GM12801 (cell line): ENCODE data around the gene NKX1-2.

Experiments used
- CTCF ChIP-seq: IDR thresholded peaks from one replicate; pipeline ENCODE4 v1.5.1; 2011; ENCODE audit warnings: control low read depth; ENCODE audit not compliant: insufficient read length; ENCODE audit errors: extremely low read depth

NKX1-2 gene

DNA sequence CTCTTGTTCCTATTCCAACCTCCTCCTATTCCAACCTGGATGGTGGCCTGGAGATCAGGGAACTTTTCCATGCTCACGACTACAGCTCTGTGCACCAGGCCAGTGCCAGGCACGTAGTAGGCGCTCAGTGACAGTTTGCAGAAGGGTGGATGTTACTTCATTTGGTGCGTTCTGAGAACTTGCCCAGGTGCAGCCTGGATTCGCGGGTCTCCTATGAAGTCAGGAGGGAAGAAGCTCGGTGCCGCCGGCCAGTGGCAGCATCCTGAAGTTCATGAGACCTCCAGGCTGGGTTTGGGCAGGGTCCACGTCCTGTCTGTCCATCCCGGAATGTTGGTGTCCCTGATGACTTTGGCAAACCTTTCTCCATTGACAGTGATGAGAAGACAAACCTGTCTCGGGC, 33.0 kb upstream of the NKX1-2 start:
- TF ChIP-seq CTCF: no peak

DNA sequence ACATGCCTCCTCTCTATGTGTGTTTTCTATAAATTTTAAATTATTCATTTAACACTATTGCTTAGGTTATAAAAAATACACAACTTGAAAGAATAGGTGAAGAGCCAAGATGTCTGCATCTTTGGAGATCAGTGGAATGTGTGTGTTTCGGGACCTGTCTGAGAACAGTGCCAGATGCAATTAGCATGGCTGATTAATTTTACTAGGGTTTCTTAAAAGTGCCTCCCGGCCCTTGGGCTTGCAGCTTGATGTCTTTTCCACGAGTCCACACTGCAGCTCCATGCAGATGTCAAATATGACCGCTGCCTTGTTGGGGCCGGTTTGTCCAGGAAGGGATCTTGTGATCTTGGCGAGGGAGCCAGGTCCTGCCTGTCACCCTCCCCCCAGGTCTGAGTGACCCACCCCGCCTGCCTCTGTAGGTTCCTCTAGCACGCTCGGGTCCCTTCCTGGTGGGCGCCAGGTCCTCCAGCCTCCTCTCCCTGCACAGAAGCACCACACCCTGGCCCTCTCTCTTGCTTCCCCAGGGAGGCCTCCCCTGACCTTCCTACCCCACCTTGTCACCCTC, 32.5 kb upstream of the NKX1-2 start:
- TF ChIP-seq CTCF: no peak

DNA sequence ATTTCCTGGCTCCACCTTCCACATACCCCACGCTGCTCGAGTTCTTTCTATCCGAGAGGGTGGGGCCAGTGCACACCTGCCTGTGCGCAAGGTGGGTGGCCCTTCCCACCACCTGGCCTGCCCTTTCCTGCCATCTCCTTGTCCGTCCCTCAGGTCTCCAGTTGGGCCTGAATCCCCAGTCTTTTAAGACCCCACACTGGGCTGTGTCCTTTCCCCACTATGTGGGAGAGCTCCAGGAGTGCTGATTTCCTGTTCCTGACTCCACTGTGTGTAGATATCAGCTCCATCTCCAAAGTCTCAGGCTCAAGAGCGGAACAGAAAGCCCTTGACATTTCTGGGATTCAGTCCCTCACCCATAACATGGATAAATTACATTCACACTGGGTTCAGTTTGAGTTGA, 31.9 kb upstream of the NKX1-2 start:
- no peak for TF ChIP-seq CTCF

- TF ChIP-seq CTCF: no peak
Measured at GRCh38 chr10:124480860-124481259, 31.0 kb upstream of the NKX1-2 start.

GRCh38 chr10:124478515-124478914, 28.7 kb upstream of the NKX1-2 start:
- no peak for TF ChIP-seq CTCF

DNA sequence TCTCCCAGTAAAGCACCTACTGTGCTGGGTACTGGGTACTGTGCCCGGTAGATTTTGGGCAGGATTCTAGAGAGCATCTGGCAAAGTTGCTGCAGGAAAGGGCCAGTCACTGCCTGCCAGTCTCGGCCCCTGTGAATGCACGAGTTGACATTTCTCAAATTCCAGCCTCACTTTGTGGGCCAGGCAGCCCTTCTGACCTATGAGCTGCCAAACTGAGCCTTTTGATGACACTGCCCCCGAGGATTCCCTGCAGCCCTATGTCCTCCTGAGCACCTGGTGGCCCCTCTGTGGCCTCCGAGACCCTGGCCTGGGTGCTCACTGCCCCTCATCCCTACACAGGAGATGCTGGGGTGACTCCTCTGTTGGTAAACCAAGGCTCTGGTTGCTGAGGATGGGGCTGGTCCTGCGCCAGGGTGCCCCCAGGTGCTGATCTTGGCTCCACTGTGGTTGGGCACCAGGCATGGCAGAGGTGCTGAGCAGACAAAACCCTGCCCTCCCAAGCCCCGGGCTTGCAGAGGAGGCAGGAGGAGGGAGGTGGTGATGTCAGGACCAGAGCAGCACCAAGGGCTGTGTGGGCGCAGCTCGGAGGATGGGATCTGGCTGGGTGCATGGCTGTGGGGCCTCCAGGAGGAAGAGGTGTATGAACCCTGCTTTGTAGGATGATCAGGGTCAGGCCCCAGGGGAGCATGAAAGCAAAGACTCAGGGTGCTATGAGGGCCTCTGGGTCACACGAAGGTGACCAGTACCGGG, 28.0 kb upstream of the NKX1-2 start:
- TF ChIP-seq CTCF: no peak

DNA sequence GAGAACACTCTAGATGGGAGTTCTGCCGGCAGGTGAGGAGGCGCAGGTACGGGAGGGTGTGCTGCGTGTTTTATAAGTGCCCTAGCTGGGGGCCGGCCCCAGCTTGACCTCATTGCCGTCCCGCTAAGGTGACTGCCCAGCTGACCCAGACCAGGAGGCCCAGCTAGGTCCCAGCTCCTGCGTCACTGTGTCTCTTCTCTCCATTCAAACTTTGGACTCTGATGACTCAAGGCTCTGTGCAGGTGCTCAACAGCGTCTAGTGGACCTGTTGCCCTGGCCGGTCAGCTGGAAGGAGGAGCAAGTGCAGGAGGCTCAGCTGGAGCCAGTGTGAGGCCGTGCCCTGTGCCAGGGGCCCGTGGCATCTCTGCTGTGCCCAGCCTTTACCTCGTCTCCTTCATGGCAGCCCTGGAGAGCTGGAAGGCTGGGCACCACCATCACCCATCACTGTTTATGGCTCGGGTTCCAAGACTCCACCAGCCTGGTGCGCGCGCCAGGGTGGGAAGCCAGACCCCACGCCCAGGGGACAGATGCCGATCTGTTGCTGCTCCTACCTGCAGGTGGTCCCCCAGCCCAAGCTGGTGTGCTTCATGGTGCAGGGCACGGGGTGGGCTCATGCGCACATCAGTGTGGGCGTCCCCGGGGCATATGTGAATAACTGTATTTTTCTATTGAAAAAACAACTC, 26.3 kb upstream of the NKX1-2 start:
- TF ChIP-seq CTCF: no peak
